H9 (cell line): ENCODE data around the gene ARID2. TPM values are rescaled to one million over a fixed set of nuclear protein-coding genes. Genes with fewer than 3 reads are reported as not detected.

ENCODE experiments used
- DNase-seq: peaks from one replicate; pipeline ENCODE4 v3.0.0-alpha.2; 2017
- H2AFZ ChIP-seq: one replicate; pipeline ENCODE4 v1.6.1; 2013; ENCODE audit warnings: mild to moderate bottlenecking, low read length, control low read depth, moderate library complexity
- H2AK5ac ChIP-seq: 2 replicates; pipeline ENCODE4 v1.6.1; 2013; ENCODE audit warnings: low read length, control low read depth, mixed read lengths; ENCODE audit not compliant: insufficient read length
- H2BK120ac ChIP-seq: one replicate; pipeline ENCODE4 v1.6.1; 2013; ENCODE audit warnings: low read depth, mild to moderate bottlenecking, low read length, control low read depth, inconsistent platforms; ENCODE audit not compliant: poor library complexity, severe bottlenecking
- H2BK12ac ChIP-seq: 2 replicates; pipeline ENCODE4 v1.6.1; 2013; ENCODE audit warnings: low read length, control low read depth, mixed read lengths, low read depth; ENCODE audit not compliant: insufficient read length
- H2BK15ac ChIP-seq: 2 replicates; pipeline ENCODE4 v1.6.1; 2013; ENCODE audit warnings: low read depth, low read length, control low read depth
- H2BK20ac ChIP-seq: one replicate; pipeline ENCODE4 v1.6.1; 2013; ENCODE audit warnings: low read depth, mild to moderate bottlenecking, low read length, control low read depth, inconsistent platforms; ENCODE audit not compliant: poor library complexity, severe bottlenecking
- H2BK5ac ChIP-seq: 2 replicates; pipeline ENCODE4 v1.6.1; 2013; ENCODE audit warnings: low read length, control low read depth, mixed read lengths; ENCODE audit not compliant: insufficient read length
- H3K14ac ChIP-seq: 2 replicates; pipeline ENCODE4 v1.6.1; 2013; ENCODE audit warnings: low read length, control low read depth; ENCODE audit not compliant: insufficient read depth
- H3K18ac ChIP-seq: 2 replicates; pipeline ENCODE4 v1.6.1; 2013; ENCODE audit warnings: low read depth, mild to moderate bottlenecking, mixed read lengths, low read length, control low read depth; ENCODE audit not compliant: insufficient read length
- H3K23ac ChIP-seq: 2 replicates; pipeline ENCODE4 v1.6.1; 2013; ENCODE audit warnings: low read length, control low read depth, mixed read lengths, low read depth; ENCODE audit not compliant: insufficient read length
- H3K23me2 ChIP-seq: 2 replicates; pipeline ENCODE4 v1.6.1; 2013; ENCODE audit warnings: low read depth, mild to moderate bottlenecking, mixed read lengths, low read length, control low read depth; ENCODE audit not compliant: insufficient read length, poor library complexity, severe bottlenecking
- H3K27ac ChIP-seq: 2 replicates; pipeline ENCODE4 v1.5.1; 2013; ENCODE audit warnings: low read length, control low read depth, mixed read lengths, low read depth; ENCODE audit not compliant: insufficient read length
- H3K27me3 ChIP-seq: 2 replicates; pipeline ENCODE4 v1.6.1; 2013; ENCODE audit warnings: low read length, control low read depth, inconsistent platforms; ENCODE audit not compliant: insufficient read depth
- H3K4ac ChIP-seq: 2 replicates; pipeline ENCODE4 v1.6.1; 2013; ENCODE audit warnings: low read depth, mild to moderate bottlenecking, control low read depth, inconsistent platforms, low read length, moderate library complexity
- H3K4me1 ChIP-seq: 2 replicates; pipeline ENCODE4 v1.6.1; 2013; ENCODE audit warnings: low read length, control low read depth, inconsistent platforms; ENCODE audit not compliant: insufficient read depth
- H3K4me2 ChIP-seq: 2 replicates; pipeline ENCODE4 v1.6.1; 2013; ENCODE audit warnings: low read length, control low read depth, mixed read lengths; ENCODE audit not compliant: insufficient read length, insufficient read depth
- H3K56ac ChIP-seq: 2 replicates; pipeline ENCODE4 v1.6.1; 2013; ENCODE audit warnings: low read depth, mild to moderate bottlenecking, mixed read lengths, low read length, control low read depth; ENCODE audit not compliant: insufficient read length
- H3K79me1 ChIP-seq: 2 replicates; pipeline ENCODE4 v1.6.1; 2013; ENCODE audit warnings: low read depth, mild to moderate bottlenecking, moderate library complexity, low read length, control low read depth, inconsistent platforms; ENCODE audit not compliant: insufficient read depth, poor library complexity, severe bottlenecking
- H3K79me2 ChIP-seq: 2 replicates; pipeline ENCODE4 v1.6.1; 2013; ENCODE audit warnings: low read length, control low read depth, inconsistent platforms; ENCODE audit not compliant: insufficient read depth
- H3K9ac ChIP-seq: 2 replicates; pipeline ENCODE4 v1.6.1; 2013; ENCODE audit warnings: low read length, control low read depth, mixed read lengths; ENCODE audit not compliant: insufficient read length; ENCODE audit errors: extremely low read depth
- H3K9me3 ChIP-seq: one replicate; pipeline ENCODE4 v1.6.1; 2013; ENCODE audit warnings: low read depth, low read length, inconsistent platforms; ENCODE audit not compliant: control insufficient read depth
- H3T11ph ChIP-seq: one replicate; pipeline ENCODE4 v1.6.1; 2013; ENCODE audit warnings: mild to moderate bottlenecking, low read length, control low read depth, inconsistent platforms
- H4K20me1 ChIP-seq: one replicate; pipeline ENCODE4 v1.6.1; 2013; ENCODE audit not compliant: control insufficient read depth, insufficient read length, insufficient read depth
- H4K5ac ChIP-seq: 2 replicates; pipeline ENCODE4 v1.6.1; 2013; ENCODE audit warnings: low read depth, mild to moderate bottlenecking, mixed read lengths, low read length, control low read depth; ENCODE audit not compliant: insufficient read length
- H4K8ac ChIP-seq: replicated peaks from 2 replicates; pipeline ENCODE4 v1.6.1; 2013; ENCODE audit warnings: low read length, control low read depth, mixed read lengths, low read depth; ENCODE audit not compliant: insufficient read length
- H4K91ac ChIP-seq: 2 replicates; pipeline ENCODE4 v1.6.1; 2013; ENCODE audit warnings: low read depth, mild to moderate bottlenecking, moderate library complexity, mixed read lengths, low read length, control low read depth; ENCODE audit not compliant: insufficient read length
- H3K27ac Mint-ChIP-seq, 3 experiments: 2 replicates in 2 of 3; 3 replicates in 1 of 3; pipeline ENCODE4 v1.8.0; 2020 to 2021; ENCODE audit warnings: mixed read lengths in 3 of 3, mild to moderate bottlenecking in 1 of 3, moderate library complexity in 1 of 3
- H3K27me3 Mint-ChIP-seq: 2 replicates; pipeline ENCODE4 v1.8.0; 2021; ENCODE audit warnings: low read depth, mild to moderate bottlenecking, moderate library complexity, mixed read lengths
- H3K36me3 Mint-ChIP-seq, 3 experiments: 2 replicates in 2 of 3; 3 replicates in 1 of 3; pipeline ENCODE4 v1.8.0; 2020 to 2021; ENCODE audit warnings: low read depth in 3 of 3, mixed read lengths in 3 of 3; ENCODE audit not compliant: insufficient read depth in 1 of 3
- H3K4me1 Mint-ChIP-seq, 2 experiments: 2 replicates each; pipeline ENCODE4 v1.8.0; 2020; ENCODE audit warnings: mixed read lengths in 2 of 2
- H3K4me3 Mint-ChIP-seq, 2 experiments: 2 replicates in 1 of 2; 3 replicates in 1 of 2; pipeline ENCODE4 v1.8.0; 2020 to 2021; ENCODE audit warnings: mild to moderate bottlenecking in 2 of 2, mixed read lengths in 2 of 2, moderate library complexity in 1 of 2
- H3K9me3 Mint-ChIP-seq, 2 experiments: 2 replicates in 1 of 2; 3 replicates in 1 of 2; pipeline ENCODE4 v1.8.0; 2020; ENCODE audit warnings: mild to moderate bottlenecking in 2 of 2, mixed read lengths in 2 of 2, moderate library complexity in 1 of 2
- WGBS: extraction: QIAGEN DNeasy Blood & Tissue Kit; methylation state at CpG from one replicate; pipeline ENCODE4 v1.1.7; 2013; ENCODE audit warnings: missing lambda C conversion rate, low lambda C conversion rate, mixed read lengths; ENCODE audit not compliant: insufficient read length; ENCODE audit errors: extremely low coverage; 5-methylcytosine and 5-hydroxymethylcytosine counted together
- total RNA-seq: library from RNA; stranded (reverse); gene quantifications from 2 replicates; pipeline ENCODE4 v1.2.1, GENCODE V29; 2021
- TF ChIP-seq, protein P1 (sequence below): fragments of 200-600 bp; sonication (generic); conservative IDR thresholded peaks from 3 replicates; pipeline ENCODE4 v1.8.0; 2021; ENCODE audit warnings: antibody characterized with exemption, mild to moderate bottlenecking

The ARID2 gene
- total RNA-seq, 1 experiment from 2014 or later: 63.8 TPM

DNA sequence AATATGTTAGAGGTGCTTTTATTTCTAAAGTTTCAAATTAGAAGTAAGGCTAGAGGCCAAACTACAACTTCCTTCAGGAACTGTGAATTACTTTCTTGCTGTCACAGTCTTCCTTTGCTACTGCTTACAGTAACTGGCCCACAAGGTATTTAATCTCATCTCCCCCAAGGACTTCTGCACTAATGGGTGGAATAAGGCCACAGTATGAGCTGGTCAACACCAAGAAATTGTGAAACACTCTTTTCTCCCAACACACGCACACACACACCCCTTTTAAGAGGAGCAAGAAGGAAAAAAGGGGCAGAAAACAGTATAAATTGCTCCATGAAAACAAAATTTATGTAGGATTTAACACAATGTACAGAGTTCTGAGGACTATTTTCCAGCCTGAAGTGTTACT, 215.3 kb downstream of the ARID2 start:
- H3K27ac ChIP-seq: no peak overlapping the region
- H3K9me3 ChIP-seq: no peaks in the 10 kb centered on the region
- no peak overlapping the region for H3K4me3 Mint-ChIP-seq
- H3K79me1 ChIP-seq: no peaks in the 10 kb centered on the region
- no peak overlapping the region for H2BK15ac ChIP-seq
- H3K9me3 Mint-ChIP-seq: no peaks in the 10 kb centered on the region
- WGBS: no CpG with 5 or more reads among the region's 1 CpG
- no peak overlapping the region for H3K56ac ChIP-seq
- H2AK5ac ChIP-seq: no peak overlapping the region
- H3T11ph ChIP-seq: no peak overlapping the region
- no peaks in the 10 kb centered on the region for H4K20me1 ChIP-seq
- H3K27me3 ChIP-seq: no peaks in the 10 kb centered on the region
- no peak overlapping the region for H4K8ac ChIP-seq
- no peak overlapping the region for H3K18ac ChIP-seq
- H2BK5ac ChIP-seq: no peak overlapping the region
- H3K4me1 ChIP-seq: no peaks in the 10 kb centered on the region
- no peak overlapping the region for H3K14ac ChIP-seq
- H3K27ac Mint-ChIP-seq: no peak overlapping the region
- H4K91ac ChIP-seq: no peak overlapping the region
- H2BK120ac ChIP-seq: no peak overlapping the region
- H3K4ac ChIP-seq: no peak overlapping the region
- no peaks in the 10 kb centered on the region for H3K79me2 ChIP-seq
- H3K23ac ChIP-seq: no peak overlapping the region
- no peaks in the 10 kb centered on the region for H3K23me2 ChIP-seq
- TF ChIP-seq, protein P1, sequence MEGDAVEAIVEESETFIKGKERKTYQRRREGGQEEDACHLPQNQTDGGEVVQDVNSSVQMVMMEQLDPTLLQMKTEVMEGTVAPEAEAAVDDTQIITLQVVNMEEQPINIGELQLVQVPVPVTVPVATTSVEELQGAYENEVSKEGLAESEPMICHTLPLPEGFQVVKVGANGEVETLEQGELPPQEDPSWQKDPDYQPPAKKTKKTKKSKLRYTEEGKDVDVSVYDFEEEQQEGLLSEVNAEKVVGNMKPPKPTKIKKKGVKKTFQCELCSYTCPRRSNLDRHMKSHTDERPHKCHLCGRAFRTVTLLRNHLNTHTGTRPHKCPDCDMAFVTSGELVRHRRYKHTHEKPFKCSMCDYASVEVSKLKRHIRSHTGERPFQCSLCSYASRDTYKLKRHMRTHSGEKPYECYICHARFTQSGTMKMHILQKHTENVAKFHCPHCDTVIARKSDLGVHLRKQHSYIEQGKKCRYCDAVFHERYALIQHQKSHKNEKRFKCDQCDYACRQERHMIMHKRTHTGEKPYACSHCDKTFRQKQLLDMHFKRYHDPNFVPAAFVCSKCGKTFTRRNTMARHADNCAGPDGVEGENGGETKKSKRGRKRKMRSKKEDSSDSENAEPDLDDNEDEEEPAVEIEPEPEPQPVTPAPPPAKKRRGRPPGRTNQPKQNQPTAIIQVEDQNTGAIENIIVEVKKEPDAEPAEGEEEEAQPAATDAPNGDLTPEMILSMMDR: no peak
- DNase-seq: no peak
- no peak overlapping the region for H2BK20ac ChIP-seq
- H3K36me3 Mint-ChIP-seq: peaks cover 8 to 52% (median 27%) of the 10 kb centered on the region in 3 experiments; a peak in 6 of 7 replicates
- no peak overlapping the region for H2BK12ac ChIP-seq
- no peak overlapping the region for H2AFZ ChIP-seq
- H3K9ac ChIP-seq: no peak overlapping the region
- no peak overlapping the region for H3K4me2 ChIP-seq
- no peak overlapping the region for H4K5ac ChIP-seq
- H3K27me3 Mint-ChIP-seq: no peaks in the 10 kb centered on the region
- H3K4me1 Mint-ChIP-seq: no peaks in the 10 kb centered on the region
